Naive thymus-derived CD8-positive, alpha-beta T cell (primary cell): ENCODE data around the gene TRIM66. TPM values are rescaled to one million over a fixed set of nuclear protein-coding genes. Genes with fewer than 3 reads are reported as not detected.

Experiments
- ATAC-seq, 2 donors: fragments of 150-1000 bp; cut with Tn5 transposase in 1 of 2; sonication (Bioruptor Pico), chemical (Tn5 transposase) in 1 of 2; 1 replicate in 1 of 2; 2 replicates in 1 of 2; pipeline ENCODE4 v1.10.0; 2021; ENCODE audit warnings: mild to moderate bottlenecking in 2 of 2, moderate library complexity in 2 of 2
- POLR2A ChIA-PET: fragments of 350-600 bp; sonication (Branson Sonifier 250); formaldehyde crosslinking; loops from one replicate; lab custom pipeline; 2021; ENCODE audit warnings: antibody characterized with exemption; lab: Charles Lee
- DNase-seq, 10 donors: peaks; one replicate each; pipeline versions ENCODE4 v3.0.0 to v3.0.0-alpha.2; 2020 to 2022
- H3K27ac Mint-ChIP-seq, 10 donors: one replicate each; pipeline ENCODE4 v1.8.0; 2020 to 2022; ENCODE audit warnings: mild to moderate bottlenecking in 10 of 10, mixed read lengths in 10 of 10, moderate library complexity in 4 of 10, inconsistent platforms in 1 of 10
- H3K27me3 Mint-ChIP-seq, 5 donors: one replicate each; pipeline ENCODE4 v1.8.0; 2021 to 2022; ENCODE audit warnings: mixed read lengths in 5 of 5
- H3K36me3 Mint-ChIP-seq, 3 donors: one replicate each; pipeline ENCODE4 v1.8.0; 2020 to 2022; ENCODE audit warnings: mixed read lengths in 3 of 3, mild to moderate bottlenecking in 2 of 3, inconsistent platforms in 1 of 3
- H3K4me1 Mint-ChIP-seq, 4 donors: one replicate each; pipeline ENCODE4 v1.8.0; 2021 to 2022; ENCODE audit warnings: mixed read lengths in 4 of 4
- H3K4me3 Mint-ChIP-seq, 10 donors: one replicate each; pipeline ENCODE4 v1.8.0; 2020 to 2022; ENCODE audit warnings: mild to moderate bottlenecking in 10 of 10, mixed read lengths in 10 of 10, moderate library complexity in 6 of 10, inconsistent platforms in 1 of 10
- H3K9me3 Mint-ChIP-seq, 9 donors: one replicate each; pipeline ENCODE4 v1.8.0; 2020 to 2022; ENCODE audit warnings: mixed read lengths in 9 of 9, mild to moderate bottlenecking in 3 of 9, inconsistent platforms in 1 of 9, moderate library complexity in 1 of 9
- polyA plus RNA-seq, 3 donors: library from polyadenylated mRNA; unstranded; fragments of 300-500 nt; fragmentation: Illumina TruSeq; gene quantifications; one replicate each; pipeline ENCODE4 v1.2.3, GENCODE V29; 2021
- total RNA-seq, 8 experiments: library from RNA in 2 of 8; stranded (reverse) in 2 of 8; gene quantifications; one replicate each; pipeline ENCODE4 v1.2.3 and lab custom pipeline; 2021 to 2026

TRIM66 gene
- total and polyA plus RNA-seq, 5 experiments from 2014 or later: 0.14 to 50.8 (median 0.53) TPM

DNA sequence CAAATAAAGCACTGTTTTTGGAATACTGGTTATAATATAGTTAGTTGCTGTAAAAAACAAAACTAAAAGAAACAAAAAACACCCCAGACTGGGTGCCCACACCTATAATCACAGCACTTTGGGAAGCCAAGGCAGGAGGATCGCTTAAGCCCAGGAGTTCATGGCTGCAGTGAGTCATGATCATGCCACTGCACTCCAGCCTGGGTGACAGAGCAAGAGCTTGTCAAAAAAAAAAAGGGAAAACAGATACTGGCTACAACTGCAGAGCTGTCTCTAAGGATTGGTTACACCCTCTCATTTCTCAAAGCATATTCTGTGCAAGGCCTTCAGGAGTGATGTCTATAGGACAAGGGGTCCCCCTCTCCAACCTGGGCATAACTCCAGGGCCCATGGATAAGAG lies 73.8 kb downstream of the TRIM66 start:
- Mint-ChIP-seq H3K9me3 (no peaks in the 10 kb centered on the region), H3K4me1 (peaks cover 7 to 9% (median 8%) of the 10 kb centered on the region in 4 donors), H3K36me3 (peaks cover 0 to 4% (median 0%) of the 10 kb centered on the region in 3 donors), H3K4me3 (no peak overlapping the region), H3K27me3 (peaks cover 10 to 14% (median 13%) of the 10 kb centered on the region in 5 donors), H3K27ac (no peak overlapping the region)
- DNase-seq (no peak), ATAC-seq (no peak)
- POLR2A ChIA-PET: no interaction called here

DNA sequence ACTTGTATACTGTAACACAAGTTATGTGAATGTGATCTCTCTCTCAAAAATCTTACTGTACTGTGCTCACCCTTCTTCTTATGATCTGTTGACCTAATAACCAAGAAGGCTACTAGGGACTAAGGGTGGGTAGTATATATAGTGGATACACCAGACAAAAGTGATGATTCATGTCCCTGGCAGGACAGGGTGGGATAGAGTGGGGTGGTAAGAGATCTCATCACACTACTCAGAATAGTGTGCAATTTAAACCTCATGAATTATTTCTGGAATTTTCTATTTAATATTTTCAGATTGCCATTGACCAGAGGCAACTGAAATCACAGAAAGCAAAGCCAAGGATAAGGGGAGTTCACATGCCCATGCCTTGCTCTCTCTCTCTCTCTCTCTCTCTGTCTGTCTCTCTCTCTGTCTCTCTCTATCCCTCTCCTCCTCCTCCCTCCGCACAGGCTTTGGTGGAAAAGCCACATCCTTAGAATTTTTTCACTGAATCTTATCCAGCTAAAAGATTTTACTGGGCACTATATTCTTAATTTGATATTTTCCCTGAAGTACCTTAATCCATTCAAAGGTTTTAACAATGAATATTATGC lies 76.4 kb downstream of the TRIM66 start:
- Mint-ChIP-seq H3K36me3 (no peaks in the 10 kb centered on the region), H3K4me3 (no peak overlapping the region), H3K27ac (no peak overlapping the region), H3K4me1 (peaks cover 7 to 9% (median 8%) of the 10 kb centered on the region in 4 donors), H3K27me3 (peaks cover 10 to 25% (median 20%) of the 10 kb centered on the region in 5 donors), H3K9me3 (no peaks in the 10 kb centered on the region)
- no peak for DNase-seq
- ATAC-seq: no peak
- POLR2A ChIA-PET: no interaction called here

DNA sequence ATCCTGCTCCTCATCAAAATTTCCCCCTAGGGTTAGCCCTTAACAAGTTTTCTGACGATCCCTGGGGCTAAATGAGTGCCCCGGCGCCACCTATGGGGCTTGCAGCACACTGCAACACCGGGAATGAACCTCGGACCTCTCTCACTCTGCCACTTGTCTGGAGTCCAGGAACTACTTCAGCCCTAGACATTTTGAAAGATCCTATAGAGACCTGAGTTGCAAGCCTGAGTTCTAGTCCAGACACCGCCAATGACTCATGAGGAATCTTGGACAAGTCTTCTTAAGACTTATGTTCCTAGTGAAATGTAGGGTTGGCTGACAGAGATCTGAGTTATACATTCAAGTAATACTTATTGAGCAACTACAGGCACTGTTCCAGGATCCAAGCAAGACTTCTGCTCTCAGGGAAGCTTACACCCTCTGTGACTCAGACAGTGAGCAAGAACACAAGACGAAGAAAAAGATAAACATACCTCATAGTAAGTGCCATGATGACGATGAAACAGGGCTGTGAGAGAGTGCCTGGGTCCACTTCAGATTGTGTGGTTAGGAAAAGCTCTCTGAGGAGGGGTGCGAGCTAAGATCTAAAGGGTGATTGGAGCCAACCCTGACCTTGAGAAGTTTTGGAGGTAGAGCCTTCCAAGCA lies 78.3 kb downstream of the TRIM66 start:
- Mint-ChIP-seq H3K27ac (no peak overlapping the region), H3K4me3 (no peak overlapping the region), H3K36me3 (no peaks in the 10 kb centered on the region), H3K27me3 (peaks cover 10 to 25% (median 22%) of the 10 kb centered on the region in 5 donors), H3K4me1 (no peaks in the 10 kb centered on the region), H3K9me3 (no peaks in the 10 kb centered on the region)
- ATAC-seq (peak; percentile 39 to 43), DNase-seq (peak in 1 of 10 donors; percentile 10)
- POLR2A ChIA-PET: no interaction called here

DNA sequence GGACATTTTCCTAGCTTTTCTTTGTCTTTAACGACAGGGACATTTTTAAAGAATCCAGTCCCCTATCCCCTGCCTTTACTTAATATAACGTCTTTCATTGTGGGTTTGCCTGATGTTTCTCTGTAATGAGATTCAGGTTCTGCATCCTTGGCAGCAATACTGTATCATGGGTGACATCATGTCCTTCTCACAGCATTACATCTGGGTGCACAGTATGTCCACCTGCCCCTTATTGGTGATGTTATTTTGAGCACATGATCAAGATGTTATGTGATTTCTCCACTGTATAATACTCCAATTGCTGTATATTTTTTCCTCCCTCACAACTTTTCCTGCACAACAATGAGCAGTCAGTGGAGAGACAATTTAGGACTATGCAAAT lies 78.8 kb downstream of the TRIM66 start:
- Mint-ChIP-seq H3K36me3 (no peaks in the 10 kb centered on the region), H3K4me3 (no peak overlapping the region), H3K27me3 (peaks cover 10 to 25% (median 22%) of the 10 kb centered on the region in 5 donors), H3K27ac (peak overlapping the region in 1 of 10 donors; percentile 73), H3K9me3 (no peaks in the 10 kb centered on the region), H3K4me1 (no peaks in the 10 kb centered on the region)
- POLR2A ChIA-PET: no interaction called here
- DNase-seq (no peak), ATAC-seq (no peak)

DNA sequence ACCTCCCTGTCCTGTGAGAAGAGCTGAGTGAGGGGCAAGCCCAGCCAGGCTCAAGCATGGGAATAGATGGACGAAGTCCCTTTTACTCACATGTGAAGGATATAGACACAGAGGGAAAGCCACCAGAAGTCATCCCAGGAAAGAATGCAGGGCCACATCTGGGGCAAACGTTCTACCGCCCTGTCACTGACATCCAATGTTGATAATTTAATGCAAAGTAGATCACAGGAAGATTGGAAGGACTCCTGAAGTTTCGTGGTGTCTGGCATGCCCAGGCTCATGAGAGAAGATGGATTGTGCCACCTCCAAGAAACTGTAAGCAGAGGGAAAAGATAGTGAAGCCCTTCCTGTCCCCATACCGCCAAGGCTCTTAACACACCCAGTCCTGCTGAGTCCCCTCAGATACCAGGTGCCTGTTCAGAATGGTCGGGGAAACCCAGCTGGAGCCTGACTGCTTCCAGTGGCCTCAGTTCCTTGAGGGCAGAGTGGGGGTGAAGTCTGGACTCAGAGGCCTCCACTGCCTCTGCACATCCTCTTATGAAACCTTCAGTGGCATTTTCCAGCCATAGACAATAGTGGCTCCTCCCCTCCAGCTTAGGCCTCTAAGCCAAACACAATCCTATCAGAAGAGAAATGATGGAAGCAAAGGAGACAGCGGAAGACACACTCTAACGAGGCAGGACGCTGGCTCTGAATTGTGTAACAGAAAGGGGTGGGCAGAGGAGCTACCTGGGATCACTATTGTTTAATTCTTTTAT lies 80.9 kb downstream of the TRIM66 start:
- no peaks in the 10 kb centered on the region for H3K4me1 Mint-ChIP-seq
- no peak overlapping the region for H3K27ac Mint-ChIP-seq
- no peaks in the 10 kb centered on the region for H3K9me3 Mint-ChIP-seq
- no peak for ATAC-seq
- no peaks in the 10 kb centered on the region for H3K36me3 Mint-ChIP-seq
- H3K4me3 Mint-ChIP-seq: no peak overlapping the region
- H3K27me3 Mint-ChIP-seq: peaks cover 14 to 38% (median 31%) of the 10 kb centered on the region in 5 donors
- DNase-seq: no peak
- POLR2A ChIA-PET: no interaction called here

DNA sequence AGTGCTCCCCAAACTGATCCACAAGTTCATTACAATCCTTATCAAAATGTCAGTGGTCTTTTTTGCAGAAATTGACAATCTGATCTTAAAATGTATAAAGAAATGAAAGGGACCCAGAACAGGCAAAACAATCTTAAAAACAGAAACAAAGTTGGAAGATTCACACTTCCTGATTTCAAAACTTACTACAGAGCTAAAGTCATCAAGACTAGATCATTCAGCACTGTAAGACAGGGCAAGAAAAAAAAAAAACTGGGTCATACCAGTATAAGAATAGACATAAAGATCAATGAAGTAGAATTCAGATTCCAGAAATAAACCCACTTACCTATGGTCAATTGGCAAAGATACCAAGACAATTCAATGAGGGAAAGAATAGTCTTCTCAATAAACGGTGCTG lies 84.0 kb downstream of the TRIM66 start:
- POLR2A ChIA-PET: no interaction called here
- Mint-ChIP-seq H3K36me3 (no peaks in the 10 kb centered on the region), H3K27ac (no peak overlapping the region), H3K9me3 (no peaks in the 10 kb centered on the region), H3K4me3 (no peak overlapping the region), H3K27me3 (peaks cover 8 to 42% (median 31%) of the 10 kb centered on the region in 5 donors), H3K4me1 (peaks cover under 1 to 4% (median 3%) of the 10 kb centered on the region in 4 donors)
- ATAC-seq (no peak), DNase-seq (no peak)

DNA sequence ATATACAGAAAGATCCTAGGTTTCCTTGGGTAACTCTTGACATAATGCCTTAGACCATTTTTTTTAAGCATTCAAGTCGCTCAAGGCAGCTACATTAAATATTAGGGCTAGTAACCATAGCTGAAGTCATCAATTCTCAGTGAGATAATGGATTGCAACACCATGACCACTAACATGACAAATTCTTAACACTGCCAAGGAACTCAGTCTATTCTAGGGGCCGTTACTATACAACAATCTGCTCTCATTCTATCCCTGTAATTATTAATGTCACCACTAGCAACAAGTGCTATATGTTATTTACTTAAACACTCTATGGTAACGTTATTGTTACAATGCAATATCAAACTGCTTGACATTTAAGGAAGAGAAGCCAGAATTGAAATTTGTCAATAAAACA lies 85.3 kb downstream of the TRIM66 start:
- no peak overlapping the region for H3K27ac Mint-ChIP-seq

DNA sequence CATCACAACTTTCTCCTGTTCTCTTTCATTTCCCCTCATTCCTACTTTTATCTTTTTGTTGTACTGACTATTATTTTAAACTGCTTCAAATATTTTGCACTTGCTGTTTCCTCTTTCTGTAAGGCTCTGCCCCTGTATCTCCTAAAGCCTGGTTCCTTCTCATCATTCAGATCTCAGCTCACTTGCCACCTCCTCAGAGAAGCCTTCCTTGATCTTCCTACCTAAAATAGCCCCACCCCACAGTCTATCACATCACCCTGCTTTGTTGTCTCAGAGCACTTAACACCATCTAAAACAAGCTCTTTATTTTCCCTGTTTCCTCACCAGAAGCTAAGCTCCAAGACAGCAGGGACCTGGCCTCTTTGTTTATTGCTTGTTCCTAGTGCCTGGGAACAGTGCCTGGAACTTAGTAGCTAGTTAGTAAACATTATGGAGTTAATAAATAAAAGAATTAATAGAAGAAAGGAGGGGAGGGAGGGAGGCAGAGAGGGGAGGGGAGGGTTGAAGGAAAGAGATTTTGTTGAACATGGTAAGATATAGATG lies 85.9 kb downstream of the TRIM66 start:
- Mint-ChIP-seq H3K36me3 (no peaks in the 10 kb centered on the region), H3K27me3 (peaks cover 14 to 50% (median 35%) of the 10 kb centered on the region in 5 donors), H3K4me1 (peaks cover 5 to 11% (median 9%) of the 10 kb centered on the region in 4 donors), H3K27ac (peak overlapping the region in 1 of 10 donors; percentile 7), H3K4me3 (no peak overlapping the region), H3K9me3 (no peaks in the 10 kb centered on the region)
- POLR2A ChIA-PET: no interaction called here
- DNase-seq (no peak), ATAC-seq (no peak)

More for the DNA sequence above, 85.3 kb downstream of the TRIM66 start:
- no peak for DNase-seq
- no peak for ATAC-seq
- POLR2A ChIA-PET: no interaction called here
- no peaks in the 10 kb centered on the region for H3K36me3 Mint-ChIP-seq
- H3K27me3 Mint-ChIP-seq: peaks cover 14 to 49% (median 37%) of the 10 kb centered on the region in 5 donors
- H3K4me3 Mint-ChIP-seq: no peak overlapping the region
- H3K4me1 Mint-ChIP-seq: peaks cover 5 to 11% (median 9%) of the 10 kb centered on the region in 4 donors
- H3K9me3 Mint-ChIP-seq: no peaks in the 10 kb centered on the region

DNA sequence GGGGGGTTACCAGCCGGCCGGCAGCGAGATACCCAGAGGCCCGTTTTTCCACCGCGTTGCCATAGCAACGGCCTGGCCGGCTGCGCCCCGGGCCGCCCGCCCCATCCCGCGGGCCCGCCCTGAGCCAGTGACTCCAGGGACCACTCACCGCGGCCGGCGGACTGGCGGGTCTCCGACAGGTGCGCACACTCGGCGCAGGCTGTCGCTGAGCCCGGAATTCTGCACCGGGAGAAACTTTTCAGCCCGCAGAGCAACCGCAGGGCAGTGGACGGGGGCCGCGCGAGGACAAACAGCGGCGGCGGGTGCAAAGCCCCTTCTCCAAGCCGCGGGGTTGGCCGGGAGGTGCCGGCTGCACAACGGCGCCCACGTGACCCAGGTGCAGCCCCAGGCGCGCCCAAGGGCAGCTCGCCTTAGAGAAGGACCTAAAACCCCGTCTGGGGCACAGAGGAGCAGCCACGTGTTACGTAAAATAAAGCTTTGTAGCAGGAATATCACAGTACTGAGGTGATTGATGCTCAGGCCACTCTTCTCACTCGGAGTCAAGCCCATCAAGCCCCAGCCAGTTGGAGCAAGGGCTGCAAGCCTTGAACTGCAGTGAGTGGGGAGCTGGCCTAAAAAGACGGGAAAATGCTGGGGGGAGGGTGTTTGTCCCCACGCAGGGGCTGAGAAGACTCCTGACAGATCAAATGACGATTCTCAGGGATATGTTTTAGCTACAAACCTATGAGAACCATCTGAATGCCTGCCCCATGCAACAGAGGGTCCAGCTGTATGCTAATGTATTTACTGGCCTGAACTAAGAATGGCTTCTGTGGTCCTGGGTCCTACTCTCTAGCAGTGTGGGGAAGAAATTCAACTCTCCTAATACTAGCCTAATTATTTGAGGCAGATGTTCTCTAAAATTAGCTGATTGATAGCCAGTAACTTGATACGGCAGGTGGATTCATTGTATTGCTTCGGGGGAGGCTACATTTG lies 88.2 kb downstream of the TRIM66 start, which contains the start of gene STK33:
Gene STK33 (minus strand): TSS at position 294 of the 975 bp plus-strand sequence. CDS start 119,323 bp downstream, outside the sequence.
- no peaks in the 10 kb centered on the region for H3K9me3 Mint-ChIP-seq
- peak within 1 kb of the TSS; percentile 73 to 89 (median 82) for H3K4me3 Mint-ChIP-seq

DNA sequence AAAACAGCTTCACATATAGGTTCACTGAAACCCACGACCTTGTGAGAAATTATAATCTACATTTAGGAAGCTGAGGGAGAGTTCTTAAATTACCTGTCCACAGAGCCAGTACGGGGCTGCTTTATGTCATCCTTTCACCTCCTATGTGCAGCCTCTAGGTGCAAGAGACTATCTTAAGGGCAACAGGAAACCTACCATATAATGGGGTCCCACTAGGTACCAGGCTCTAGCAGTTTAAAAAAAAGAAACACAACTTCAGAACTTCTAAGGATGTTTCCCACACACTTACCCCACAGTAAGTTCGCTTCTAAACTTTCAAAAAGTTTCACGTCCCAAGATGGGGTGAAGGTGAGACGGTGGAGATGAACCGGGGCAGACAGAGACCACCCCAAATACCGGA lies 89.0 kb downstream of the TRIM66 start:
- DNase-seq (no peak), ATAC-seq (peak; percentile 45 to 68)
- H3K27me3 Mint-ChIP-seq: peaks cover 15 to 48% (median 31%) of the 10 kb centered on the region in 5 donors
- H3K4me3 Mint-ChIP-seq: peak overlapping the region; percentile 73 to 89 (median 82)
- H3K9me3 Mint-ChIP-seq: no peaks in the 10 kb centered on the region
- no peaks in the 10 kb centered on the region for H3K36me3 Mint-ChIP-seq
- peak overlapping the region in 1 of 10 donors; percentile 24 for H3K27ac Mint-ChIP-seq
- POLR2A ChIA-PET: interaction anchor here (2.2 kb wide), 1 partner anchor 89 kb away, joined by 6 read pairs; the partner anchor contains the start of genes RPL27A and TRIM66
- H3K4me1 Mint-ChIP-seq: peaks cover 5 to 11% (median 9%) of the 10 kb centered on the region in 4 donors

More for the DNA sequence above, 88.2 kb downstream of the TRIM66 start, which contains the start of gene STK33:
- ATAC-seq: peak; percentile 76 to 89
- DNase-seq: peak in 8 of 10 donors; percentile 8 to 35 (median 13)
- Mint-ChIP-seq H3K4me1 (peaks cover 5 to 11% (median 9%) of the 10 kb centered on the region in 4 donors), H3K36me3 (no peaks in the 10 kb centered on the region), H3K27ac (peak within 1 kb of the TSS in 2 of 10 donors; percentile 24 to 75), H3K27me3 (peaks cover 14 to 50% (median 33%) of the 10 kb centered on the region in 5 donors)
- POLR2A ChIA-PET: interaction anchor here (2.2 kb wide), 1 partner anchor 89 kb away, joined by 6 read pairs; the partner anchor contains the start of genes RPL27A and TRIM66

DNA sequence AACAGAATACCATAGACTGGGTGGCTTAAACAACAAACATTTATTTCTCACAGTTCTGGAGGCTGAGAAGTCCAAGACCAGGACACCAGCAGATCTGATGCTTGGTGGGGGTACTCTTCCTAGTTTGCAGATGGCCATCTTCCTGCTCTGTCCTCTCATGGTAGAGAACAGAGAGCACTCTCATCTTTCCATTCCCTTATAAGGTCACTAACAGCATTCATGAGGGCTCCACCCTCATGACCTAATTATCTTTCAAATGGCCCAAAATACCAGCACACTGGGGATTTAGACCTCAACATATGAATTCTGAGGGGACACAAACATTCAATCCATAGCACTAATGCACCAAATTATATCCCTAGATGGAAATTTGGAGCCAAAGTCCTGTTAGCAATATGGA lies 94.5 kb downstream of the TRIM66 start:
- POLR2A ChIA-PET: no interaction called here
- Mint-ChIP-seq H3K9me3 (peaks cover 0 to 8% (median 3%) of the 10 kb centered on the region in 9 donors), H3K36me3 (peaks cover 0 to 4% (median 0%) of the 10 kb centered on the region in 3 donors), H3K4me3 (no peak overlapping the region), H3K27me3 (peaks cover 6 to 18% (median 12%) of the 10 kb centered on the region in 5 donors), H3K27ac (no peak overlapping the region), H3K4me1 (peaks cover 0 to 3% (median under 1%) of the 10 kb centered on the region in 4 donors)
- DNase-seq (no peak), ATAC-seq (no peak)
